HepG2 (cell line): ENCODE data around the gene NOL11. TPM values are rescaled to one million over a fixed set of nuclear protein-coding genes. Genes with fewer than 3 reads are reported as not detected.
A peak's percentile ranks its signal among the peaks of the same experiment; 100 is the strongest.

Experiments used
- ADNP ChIP-seq: sonication (generic); formaldehyde crosslinking; IDR thresholded peaks from 2 replicates; pipeline ENCODE4 v1.4.0; 2020; ENCODE audit warnings: missing genetic modification reagents
- BCL6 ChIP-seq: IDR thresholded peaks from 2 replicates; pipeline ENCODE4 v1.6.1; 2016; ENCODE audit warnings: missing genetic modification reagents, missing compliant biosample characterization
- CBX1 ChIP-seq: IDR thresholded peaks from one replicate; pipeline ENCODE4 v1.6.1; 2016; ENCODE audit warnings: antibody characterized with exemption, low read depth
- KLF13 ChIP-seq: sonication (generic); formaldehyde crosslinking; IDR thresholded peaks from 2 replicates; pipeline ENCODE4 v1.4.0; 2020; ENCODE audit warnings: mild to moderate bottlenecking, missing genetic modification reagents
- MAZ ChIP-seq, 2 experiments: sonication (generic) in 1 of 2; formaldehyde crosslinking in 1 of 2; IDR thresholded peaks; 2 replicates each; pipeline versions ENCODE4 v1.5.0 to v1.6.1; 2012 to 2020; ENCODE audit warnings: low read depth in 2 of 2, mild to moderate bottlenecking in 2 of 2, borderline replicate concordance in 1 of 2, improper control_type of control experiment in 1 of 2, low read length in 1 of 2, missing genetic modification reagents in 1 of 2, moderate library complexity in 1 of 2
- MTF2 ChIP-seq: sonication (generic); formaldehyde crosslinking; IDR thresholded peaks from 2 replicates; pipeline ENCODE4 v1.5.0; 2020; ENCODE audit warnings: missing genetic modification reagents, borderline replicate concordance
- NCOA5 ChIP-seq: sonication (generic); formaldehyde crosslinking; IDR thresholded peaks from 2 replicates; pipeline ENCODE4 v1.4.0; 2020; ENCODE audit warnings: missing genetic modification reagents
- NR2F2 ChIP-seq: IDR thresholded peaks from 2 replicates; pipeline ENCODE4 v1.6.1; 2012; ENCODE audit warnings: low read depth, inconsistent platforms, borderline replicate concordance
- RARA ChIP-seq: IDR thresholded peaks from 2 replicates; pipeline ENCODE4 v1.6.1; 2016; ENCODE audit warnings: missing genetic modification reagents, missing compliant biosample characterization
- SMC3 ChIP-seq: IDR thresholded peaks from 2 replicates; pipeline ENCODE4 v1.6.1; 2011; ENCODE audit warnings: low read length, improper control_type of control experiment
- TAF1 ChIP-seq: sonication (generic); formaldehyde crosslinking; IDR thresholded peaks from 2 replicates; pipeline ENCODE4 v1.4.0; 2020; ENCODE audit warnings: missing genetic modification reagents
- TAF15 ChIP-seq: fragments of 200-400 bp; formaldehyde crosslinking; IDR thresholded peaks from one replicate; pipeline ENCODE4 v1.6.1; 2018; ENCODE audit warnings: mild to moderate bottlenecking, low read depth, low read length; ENCODE audit not compliant: poor library complexity, severe bottlenecking
- TBL1XR1 ChIP-seq: fragments of 150-350 bp; IDR thresholded peaks from 2 replicates; pipeline ENCODE4 v1.6.1; 2014; ENCODE audit warnings: borderline replicate concordance, low read length; ENCODE audit not compliant: partially characterized antibody
- ZNF468 ChIP-seq: sonication (generic); formaldehyde crosslinking; IDR thresholded peaks from 2 replicates; pipeline ENCODE4 v1.8.0; 2022; ENCODE audit warnings: mild to moderate bottlenecking, moderate library complexity, missing genetic modification reagents
- ZNF558 ChIP-seq: sonication (generic); formaldehyde crosslinking; IDR thresholded peaks from 2 replicates; pipeline ENCODE4 v1.9.0; 2022; ENCODE audit warnings: mild to moderate bottlenecking, missing genetic modification reagents, borderline replicate concordance
- polyA plus RNA-seq, 8 experiments: library from polyadenylated mRNA; depleted of rRNA in 3 of 8; stranded (reverse) in 7 of 8; unstranded in 1 of 8; fragments of >200 nt; fragmentation: Illumina TruSeq in 4 of 8; extraction: Trizol in 4 of 8; gene quantifications; 2 replicates each; pipeline versions ENCODE4 v1.2.1 to v1.2.3, GENCODE V29; 2011 to 2016; ENCODE audit warnings: low read depth in 4 of 8, missing spikeins in 1 of 8, mixed read lengths in 1 of 8; ENCODE audit not compliant: insufficient read depth in 1 of 8
- total RNA-seq, 5 experiments: library from RNA; depleted of rRNA; stranded (reverse); fragments of >200 nt; fragmentation: Illumina TruSeq; extraction: Trizol; gene quantifications; 2 replicates each; pipeline ENCODE4 v1.2.3, GENCODE V29; 2016; ENCODE audit warnings: low read depth in 1 of 5
- TF ChIP-seq, protein P1 (sequence below): sonication (generic); formaldehyde crosslinking; IDR thresholded peaks from 2 replicates; pipeline ENCODE4 v1.5.1; 2020; ENCODE audit warnings: mild to moderate bottlenecking, missing genetic modification reagents, moderate library complexity
- TF ChIP-seq, protein P2 (sequence below), 2 experiments: fragments of 450-650 bp in 1 of 2; sonication (generic) in 1 of 2; formaldehyde crosslinking in 1 of 2; IDR thresholded peaks; 2 replicates each; pipeline versions ENCODE4 v1.6.1 to v1.8.0; 2016 to 2022; ENCODE audit warnings: antibody characterized with exemption in 1 of 2, mild to moderate bottlenecking in 1 of 2, missing genetic modification reagents in 1 of 2

NOL11 gene
- total and polyA plus RNA-seq, 2 of the 13 experiments (the other 11 are each of a cell fraction or from before 2014, with no cell fraction given), result 45.8 to 124 TPM

DNA sequence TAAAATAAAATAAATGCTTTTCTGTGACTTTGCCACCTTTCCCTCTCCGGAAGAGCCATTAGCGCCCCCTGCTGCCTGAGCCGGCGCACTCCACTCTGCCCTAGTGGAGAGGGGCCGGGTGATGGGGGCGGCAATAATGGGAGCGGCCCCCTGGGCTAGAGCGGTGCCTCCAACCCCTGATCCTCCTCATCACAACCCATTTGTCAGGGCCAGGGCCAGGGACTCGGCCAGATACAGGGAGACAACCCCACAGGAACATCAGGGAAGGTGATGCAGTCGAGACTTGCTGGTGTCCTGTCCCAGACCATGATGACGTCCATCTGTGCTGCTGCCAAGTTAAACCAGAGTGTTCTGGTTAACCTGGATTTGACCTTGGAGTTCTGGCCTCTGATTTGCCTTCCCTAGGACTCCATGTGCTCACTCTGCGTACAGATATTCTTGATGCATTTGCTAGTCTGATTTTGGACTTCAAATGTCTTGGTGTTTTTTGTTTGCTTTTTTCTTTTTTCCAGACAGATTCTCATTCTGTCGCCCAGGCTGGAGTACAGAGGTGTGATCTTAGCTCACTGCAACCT is 61.4 kb downstream of the NOL11 start (continued):
- TF ChIP-seq, protein P1, sequence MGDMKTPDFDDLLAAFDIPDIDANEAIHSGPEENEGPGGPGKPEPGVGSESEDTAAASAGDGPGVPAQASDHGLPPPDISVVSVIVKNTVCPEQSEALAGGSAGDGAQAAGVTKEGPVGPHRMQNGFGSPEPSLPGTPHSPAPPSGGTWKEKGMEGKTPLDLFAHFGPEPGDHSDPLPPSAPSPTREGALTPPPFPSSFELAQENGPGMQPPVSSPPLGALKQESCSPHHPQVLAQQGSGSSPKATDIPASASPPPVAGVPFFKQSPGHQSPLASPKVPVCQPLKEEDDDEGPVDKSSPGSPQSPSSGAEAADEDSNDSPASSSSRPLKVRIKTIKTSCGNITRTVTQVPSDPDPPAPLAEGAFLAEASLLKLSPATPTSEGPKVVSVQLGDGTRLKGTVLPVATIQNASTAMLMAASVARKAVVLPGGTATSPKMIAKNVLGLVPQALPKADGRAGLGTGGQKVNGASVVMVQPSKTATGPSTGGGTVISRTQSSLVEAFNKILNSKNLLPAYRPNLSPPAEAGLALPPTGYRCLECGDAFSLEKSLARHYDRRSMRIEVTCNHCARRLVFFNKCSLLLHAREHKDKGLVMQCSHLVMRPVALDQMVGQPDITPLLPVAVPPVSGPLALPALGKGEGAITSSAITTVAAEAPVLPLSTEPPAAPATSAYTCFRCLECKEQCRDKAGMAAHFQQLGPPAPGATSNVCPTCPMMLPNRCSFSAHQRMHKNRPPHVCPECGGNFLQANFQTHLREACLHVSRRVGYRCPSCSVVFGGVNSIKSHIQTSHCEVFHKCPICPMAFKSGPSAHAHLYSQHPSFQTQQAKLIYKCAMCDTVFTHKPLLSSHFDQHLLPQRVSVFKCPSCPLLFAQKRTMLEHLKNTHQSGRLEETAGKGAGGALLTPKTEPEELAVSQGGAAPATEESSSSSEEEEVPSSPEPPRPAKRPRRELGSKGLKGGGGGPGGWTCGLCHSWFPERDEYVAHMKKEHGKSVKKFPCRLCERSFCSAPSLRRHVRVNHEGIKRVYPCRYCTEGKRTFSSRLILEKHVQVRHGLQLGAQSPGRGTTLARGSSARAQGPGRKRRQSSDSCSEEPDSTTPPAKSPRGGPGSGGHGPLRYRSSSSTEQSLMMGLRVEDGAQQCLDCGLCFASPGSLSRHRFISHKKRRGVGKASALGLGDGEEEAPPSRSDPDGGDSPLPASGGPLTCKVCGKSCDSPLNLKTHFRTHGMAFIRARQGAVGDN (CRISPR knock-in tag), result peak; percentile 75
- TF ChIP-seq RARA (CRISPR knock-in tag) (peak; percentile 65), BCL6 (no peak), ZNF558 (CRISPR knock-in tag) (no peak), SMC3 (no peak), ZNF468 (CRISPR knock-in tag) (no peak), TAF15 (no peak), NR2F2 (no peak), CBX1 (no peak), MAZ (IDR thresholded peaks at IDR 0.05; ENCODE audit: borderline replicate concordance, low read depth, low read length) (peak; percentile 27; the same call in 1 of the 2 replicates), MAZ (CRISPR knock-in tag; IDR thresholded peaks at IDR 0.05; ENCODE audit: low read depth) (no peak), ADNP (CRISPR knock-in tag) (no peak), MTF2 (no peak), KLF13 (no peak), TAF1 (CRISPR knock-in tag) (no peak), NCOA5 (CRISPR knock-in tag) (no peak), TBL1XR1 (no peak)
- TF ChIP-seq, protein P2, sequence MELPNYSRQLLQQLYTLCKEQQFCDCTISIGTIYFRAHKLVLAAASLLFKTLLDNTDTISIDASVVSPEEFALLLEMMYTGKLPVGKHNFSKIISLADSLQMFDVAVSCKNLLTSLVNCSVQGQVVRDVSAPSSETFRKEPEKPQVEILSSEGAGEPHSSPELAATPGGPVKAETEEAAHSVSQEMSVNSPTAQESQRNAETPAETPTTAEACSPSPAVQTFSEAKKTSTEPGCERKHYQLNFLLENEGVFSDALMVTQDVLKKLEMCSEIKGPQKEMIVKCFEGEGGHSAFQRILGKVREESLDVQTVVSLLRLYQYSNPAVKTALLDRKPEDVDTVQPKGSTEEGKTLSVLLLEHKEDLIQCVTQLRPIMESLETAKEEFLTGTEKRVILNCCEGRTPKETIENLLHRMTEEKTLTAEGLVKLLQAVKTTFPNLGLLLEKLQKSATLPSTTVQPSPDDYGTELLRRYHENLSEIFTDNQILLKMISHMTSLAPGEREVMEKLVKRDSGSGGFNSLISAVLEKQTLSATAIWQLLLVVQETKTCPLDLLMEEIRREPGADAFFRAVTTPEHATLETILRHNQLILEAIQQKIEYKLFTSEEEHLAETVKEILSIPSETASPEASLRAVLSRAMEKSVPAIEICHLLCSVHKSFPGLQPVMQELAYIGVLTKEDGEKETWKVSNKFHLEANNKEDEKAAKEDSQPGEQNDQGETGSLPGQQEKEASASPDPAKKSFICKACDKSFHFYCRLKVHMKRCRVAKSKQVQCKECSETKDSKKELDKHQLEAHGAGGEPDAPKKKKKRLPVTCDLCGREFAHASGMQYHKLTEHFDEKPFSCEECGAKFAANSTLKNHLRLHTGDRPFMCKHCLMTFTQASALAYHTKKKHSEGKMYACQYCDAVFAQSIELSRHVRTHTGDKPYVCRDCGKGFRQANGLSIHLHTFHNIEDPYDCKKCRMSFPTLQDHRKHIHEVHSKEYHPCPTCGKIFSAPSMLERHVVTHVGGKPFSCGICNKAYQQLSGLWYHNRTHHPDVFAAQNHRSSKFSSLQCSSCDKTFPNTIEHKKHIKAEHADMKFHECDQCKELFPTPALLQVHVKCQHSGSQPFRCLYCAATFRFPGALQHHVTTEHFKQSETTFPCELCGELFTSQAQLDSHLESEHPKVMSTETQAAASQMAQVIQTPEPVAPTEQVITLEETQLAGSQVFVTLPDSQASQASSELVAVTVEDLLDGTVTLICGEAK (IDR thresholded peaks at IDR 0.05), result no peak
- TF ChIP-seq, protein P2 (CRISPR knock-in tag; IDR thresholded peaks at IDR 0.05), result no peak
